Endothelial cell of umbilical vein (primary cell): ENCODE results near the gene SMIM24.

Experiments used
- CTCF ChIP-seq, 2 donors: IDR thresholded peaks; 1 replicate in 1 of 2; 2 replicates in 1 of 2; pipeline ENCODE4 v1.5.1; 2011; ENCODE audit warnings: low read length in 2 of 2, mild to moderate bottlenecking in 2 of 2, moderate library complexity in 2 of 2, control low read depth in 1 of 2, inconsistent platforms in 1 of 2, low read depth in 1 of 2; ENCODE audit not compliant: insufficient read depth in 1 of 2; ENCODE audit errors: extremely low read depth in 1 of 2
- EZH2 ChIP-seq: IDR thresholded peaks from 2 replicates; pipeline ENCODE4 v1.6.1; 2012; ENCODE audit warnings: borderline replicate concordance, low read depth, mild to moderate bottlenecking, moderate library complexity, low read length, inconsistent platforms; ENCODE audit not compliant: severe bottlenecking
- POLR2A ChIP-seq: IDR thresholded peaks from 2 replicates; pipeline ENCODE4 v1.6.1; 2012; ENCODE audit warnings: low read depth, mild to moderate bottlenecking, control low read depth, low read length
- POLR2AphosphoS5 ChIP-seq: IDR thresholded peaks from 2 replicates; pipeline ENCODE4 v1.6.1; 2012; ENCODE audit warnings: low read depth, mild to moderate bottlenecking, control low read depth, low read length, moderate library complexity; ENCODE audit not compliant: insufficient read depth

GRCh38 chr19:3506384-3507340 lies 26.3 kb upstream of the SMIM24 start:
- TF ChIP-seq CTCF (IDR thresholded peaks at IDR 0.05; ENCODE audit: extremely low read depth in 1 of 2, insufficient read depth in 1 of 2, low read depth in 1 of 2, low read length in 2 of 2), result no peak
- no peak for TF ChIP-seq POLR2AphosphoS5
- no peak for TF ChIP-seq EZH2
- TF ChIP-seq POLR2A, result no peak
